ENCODE results near the gene ZNF19. TPM values are rescaled to one million over a fixed set of nuclear protein-coding genes. Genes with fewer than 3 reads are reported as not detected.
A peak's percentile ranks its signal among the peaks of the same experiment; 100 is the strongest.

Gene ZNF19
- total RNA-seq, 1 experiment from 2014 or later, result 4.7 TPM

DNA sequence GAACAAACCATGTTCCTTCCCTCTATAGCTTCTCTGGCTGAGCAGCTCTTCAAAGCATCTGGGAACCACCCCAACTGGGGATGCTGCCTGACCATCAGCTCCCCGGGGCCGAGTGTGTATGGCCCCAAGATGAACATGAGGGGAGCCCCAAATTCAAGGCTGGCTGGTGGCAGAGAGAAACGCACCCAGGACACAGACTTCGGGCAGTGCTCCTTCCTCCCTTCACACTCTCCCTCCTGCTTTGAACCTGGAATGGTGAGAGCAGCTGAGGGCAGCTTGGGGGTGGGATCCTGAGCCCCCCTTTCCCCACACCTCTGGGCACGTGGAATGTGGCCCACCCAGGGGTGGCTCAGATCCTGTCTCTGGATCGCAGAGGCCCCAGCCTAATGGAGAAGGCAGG, 64.5 kb downstream of the ZNF19 start:
- TF ChIP-seq CTCF (conservative IDR thresholded peaks at IDR 0.05), result no peak
- Histone ChIP-seq H2AFZ (ENCODE audit: low read length) (no peak overlapping the region), H3K9me3 (ENCODE audit: control insufficient read depth, low read depth, low read length) (no peaks in the 10 kb centered on the region), H3K9ac (ENCODE audit: extremely low read depth, insufficient read length, low read length) (no peak overlapping the region), H2AK5ac (ENCODE audit: insufficient read length, low read length) (no peak overlapping the region), H2BK20ac (ENCODE audit: low read depth, low read length, poor library complexity, severe bottlenecking) (no peak overlapping the region), H4K20me1 (ENCODE audit: control insufficient read depth, insufficient read depth, insufficient read length) (no peaks in the 10 kb centered on the region), H3K27me3 (ENCODE audit: insufficient read depth, low read length) (no peaks in the 10 kb centered on the region), H4K8ac (replicated peaks; ENCODE audit: insufficient read length, low read depth, low read length) (no peak overlapping the region), H3K23me2 (ENCODE audit: insufficient read length, low read depth, low read length, poor library complexity, severe bottlenecking) (no peaks in the 10 kb centered on the region), H3K27ac (ENCODE audit: insufficient read length, low read depth, low read length) (no peak overlapping the region), H3K79me1 (ENCODE audit: insufficient read depth, low read depth, low read length, poor library complexity, severe bottlenecking) (no peaks in the 10 kb centered on the region), H3K56ac (ENCODE audit: insufficient read length, low read depth, low read length) (no peak overlapping the region), H3K4me1 (ENCODE audit: insufficient read depth, low read length) (no peaks in the 10 kb centered on the region), H4K91ac (ENCODE audit: insufficient read length, low read depth, low read length) (no peak overlapping the region), H2BK5ac (ENCODE audit: insufficient read length, low read length) (no peak overlapping the region), H2BK12ac (ENCODE audit: insufficient read length, low read depth, low read length) (no peak overlapping the region), H3T11ph (ENCODE audit: low read length) (no peak overlapping the region), H4K5ac (ENCODE audit: insufficient read length, low read depth, low read length) (no peak overlapping the region), H2BK15ac (ENCODE audit: low read depth, low read length) (no peak overlapping the region), H3K18ac (ENCODE audit: insufficient read length, low read depth, low read length) (no peak overlapping the region), H3K23ac (ENCODE audit: insufficient read length, low read depth, low read length) (no peak overlapping the region), H2BK120ac (ENCODE audit: low read depth, low read length, poor library complexity, severe bottlenecking) (no peak overlapping the region), H3K4me2 (ENCODE audit: insufficient read depth, insufficient read length, low read length) (no peak overlapping the region), H3K4ac (ENCODE audit: low read depth, low read length) (no peak overlapping the region), H3K14ac (ENCODE audit: insufficient read depth, low read length) (no peak overlapping the region), H3K79me2 (ENCODE audit: insufficient read depth, low read length) (no peaks in the 10 kb centered on the region)
- H3K4me1 Mint-ChIP-seq, result peaks cover 15 to 19% of the 10 kb centered on the region in 2 experiments
- H3K36me3 Mint-ChIP-seq (ENCODE audit: insufficient read depth in 1 of 3, low read depth in 3 of 3), result peaks cover 0 to 2% (median 0%) of the 10 kb centered on the region in 3 experiments; a peak in 1 of 7 replicates
- H3K27me3 Mint-ChIP-seq (ENCODE audit: low read depth), result peaks cover 45% of the 10 kb centered on the region
- WGBS (ENCODE audit: extremely low coverage, insufficient read length, low lambda C conversion rate), result no CpG with 5 or more reads among the region's 6 CpGs
- peaks cover 0 to 4% of the 10 kb centered on the region in 2 experiments; a peak in 2 of 5 replicates for H3K9me3 Mint-ChIP-seq
- H3K4me3 Mint-ChIP-seq, result peak overlapping the region; percentile 82 to 90; a peak in 4 of 5 replicates
- DNase-seq, result no peak
- no peak overlapping the region for H3K27ac Mint-ChIP-seq

Data from H9 (cell line).